ENCODE results near the gene OR13J1. TPM values are rescaled to one million over a fixed set of nuclear protein-coding genes. Genes with fewer than 3 reads are reported as not detected.

The OR13J1 gene
- total and polyA plus RNA-seq, 9 donors: not detected

- Histone ChIP-seq H3K27ac (no peak overlapping the region), H3K27me3 (no peaks in the 10 kb centered on the region), H3K36me3 (no peaks in the 10 kb centered on the region), H3K4me3 (no peak overlapping the region), H3K4me1 (ENCODE audit: insufficient read depth) (peaks cover 13% of the 10 kb centered on the region), H3K9me3 (no peaks in the 10 kb centered on the region)
- intact Hi-C loops (cut with DNase I): no loop called here
- TF ChIP-seq POLR2A (IDR thresholded peaks at IDR 0.05): no peak
- TF ChIP-seq, protein P1, sequence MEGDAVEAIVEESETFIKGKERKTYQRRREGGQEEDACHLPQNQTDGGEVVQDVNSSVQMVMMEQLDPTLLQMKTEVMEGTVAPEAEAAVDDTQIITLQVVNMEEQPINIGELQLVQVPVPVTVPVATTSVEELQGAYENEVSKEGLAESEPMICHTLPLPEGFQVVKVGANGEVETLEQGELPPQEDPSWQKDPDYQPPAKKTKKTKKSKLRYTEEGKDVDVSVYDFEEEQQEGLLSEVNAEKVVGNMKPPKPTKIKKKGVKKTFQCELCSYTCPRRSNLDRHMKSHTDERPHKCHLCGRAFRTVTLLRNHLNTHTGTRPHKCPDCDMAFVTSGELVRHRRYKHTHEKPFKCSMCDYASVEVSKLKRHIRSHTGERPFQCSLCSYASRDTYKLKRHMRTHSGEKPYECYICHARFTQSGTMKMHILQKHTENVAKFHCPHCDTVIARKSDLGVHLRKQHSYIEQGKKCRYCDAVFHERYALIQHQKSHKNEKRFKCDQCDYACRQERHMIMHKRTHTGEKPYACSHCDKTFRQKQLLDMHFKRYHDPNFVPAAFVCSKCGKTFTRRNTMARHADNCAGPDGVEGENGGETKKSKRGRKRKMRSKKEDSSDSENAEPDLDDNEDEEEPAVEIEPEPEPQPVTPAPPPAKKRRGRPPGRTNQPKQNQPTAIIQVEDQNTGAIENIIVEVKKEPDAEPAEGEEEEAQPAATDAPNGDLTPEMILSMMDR (IDR thresholded peaks at IDR 0.05): no peak
- no peak for TF ChIP-seq EP300 (IDR thresholded peaks at IDR 0.05)
- WGBS, 3 donors: 76 to 92% (median 84%) methylated on average over 3 of the region's 3 CpGs
- DNase-seq: no peak
These were observed 42.7 kb downstream of the OR13J1 start for GRCh38 chr9:35827486-35827885.

GRCh38 chr9:35826071-35826701 lies 44.0 kb downstream of the OR13J1 start:
- WGBS, 3 donors: 20 to 25% (median 22%) methylated on average over 4 of the region's 4 CpGs
- H3K9me3 ChIP-seq: no peaks in the 10 kb centered on the region
- H3K27ac ChIP-seq: no peak overlapping the region
- intact Hi-C loops (cut with DNase I): no loop called here
- DNase-seq: no peak
- no peak overlapping the region for H3K4me3 ChIP-seq
- peaks cover 11% of the 10 kb centered on the region for H3K4me1 ChIP-seq (ENCODE audit: insufficient read depth)
- TF ChIP-seq POLR2A (IDR thresholded peaks at IDR 0.05) (no peak), EP300 (IDR thresholded peaks at IDR 0.05) (no peak)
- TF ChIP-seq, protein P1 (IDR thresholded peaks at IDR 0.05): peak; percentile 23 to 46 (median 43)
- no peaks in the 10 kb centered on the region for H3K36me3 ChIP-seq
- no peaks in the 10 kb centered on the region for H3K27me3 ChIP-seq

DNA sequence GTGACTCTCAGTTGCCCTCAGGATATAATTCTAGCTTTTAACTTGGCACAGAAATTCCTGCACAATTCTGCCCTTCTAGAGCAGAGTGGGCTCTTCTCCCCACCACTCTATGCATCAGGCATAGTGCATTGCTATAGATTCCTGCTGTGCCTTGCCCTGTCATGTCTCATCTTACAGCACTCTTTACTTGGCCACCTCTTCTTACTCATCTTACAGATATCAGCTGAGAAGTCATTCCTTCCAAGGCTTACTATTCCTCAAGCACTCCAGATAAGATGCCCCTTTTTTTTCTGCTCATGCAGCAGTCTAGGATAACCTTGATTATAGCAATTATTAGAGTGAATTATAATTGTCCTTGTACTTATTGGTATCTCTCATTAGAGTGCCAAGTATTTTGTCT lies 47.3 kb downstream of the OR13J1 start:
- TF ChIP-seq, protein P1 (IDR thresholded peaks at IDR 0.05): no peak
- TF ChIP-seq EP300 (IDR thresholded peaks at IDR 0.05): no peak
- TF ChIP-seq POLR2A (IDR thresholded peaks at IDR 0.05): no peak
- intact Hi-C loops (cut with DNase I): no loop called here

DNA sequence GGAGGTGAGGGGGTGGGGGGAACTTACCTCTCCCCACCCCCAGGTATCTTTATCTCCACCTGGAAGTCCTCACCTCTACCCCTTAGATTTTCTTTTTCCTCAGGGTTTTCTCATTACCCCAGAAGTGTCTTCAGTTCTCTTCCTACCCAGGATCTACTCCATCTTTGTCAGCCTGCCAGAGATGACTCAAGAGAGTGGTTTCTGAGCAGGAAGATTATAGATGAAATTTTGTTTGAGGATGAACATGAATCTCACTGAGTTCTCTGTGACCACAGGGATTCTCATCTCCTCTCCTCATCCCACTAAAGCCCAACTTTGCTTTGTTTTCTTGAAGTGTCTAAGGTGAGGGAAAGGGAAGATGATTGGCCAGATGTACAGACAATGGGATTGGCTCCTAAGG lies 50.1 kb downstream of the OR13J1 start:
- Histone ChIP-seq H3K27ac (no peak overlapping the region), H3K9me3 (no peaks in the 10 kb centered on the region), H3K36me3 (no peaks in the 10 kb centered on the region), H3K4me3 (no peak overlapping the region), H3K27me3 (no peaks in the 10 kb centered on the region), H3K4me1 (ENCODE audit: insufficient read depth) (no peaks in the 10 kb centered on the region)
- DNase-seq: no peak
- TF ChIP-seq EP300 (IDR thresholded peaks at IDR 0.05): no peak
- TF ChIP-seq POLR2A (IDR thresholded peaks at IDR 0.05): no peak
- TF ChIP-seq, protein P1 (IDR thresholded peaks at IDR 0.05): no peak
- intact Hi-C loops (cut with DNase I): no loop called here

More for the DNA sequence above, 47.3 kb downstream of the OR13J1 start:
- Histone ChIP-seq H3K9me3 (no peaks in the 10 kb centered on the region), H3K4me1 (ENCODE audit: insufficient read depth) (no peaks in the 10 kb centered on the region), H3K4me3 (no peak overlapping the region), H3K27ac (no peak overlapping the region), H3K36me3 (no peaks in the 10 kb centered on the region), H3K27me3 (no peaks in the 10 kb centered on the region)
- DNase-seq: no peak

Other genes with a start within 250 kb of the OR13J1 start
- gene SIT1, start 219.5 kb downstream of the OR13J1 start, total RNA-seq: under 1 TPM in 4 of 7 donors, not detected in 3; 0.20 to 0.72 (median 0.56) TPM
- under 1 TPM; 0.29 to 0.82 TPM for gene SIT1, start 219.5 kb downstream of the OR13J1 start, polyA plus RNA-seq
- over 10,000 TPM in 5 of 7 donors, 1,000 to 10,000 TPM in 2; 3,031 to 27,726 (median 15,130) TPM for gene RMRP, start 212.4 kb downstream of the OR13J1 start, total RNA-seq
- gene RMRP, start 212.4 kb downstream of the OR13J1 start, polyA plus RNA-seq: 100 to 1,000 TPM in 1 of 2 donors, not detected in 1; 126 TPM
- gene CCDC107, start 212.1 kb downstream of the OR13J1 start, total RNA-seq: 10 to 100 TPM; 14.6 to 29.8 (median 19.1) TPM
- 10 to 100 TPM; 15.0 to 17.8 TPM for gene CCDC107, start 212.1 kb downstream of the OR13J1 start, polyA plus RNA-seq
- gene ARHGEF39, start 205.2 kb downstream of the OR13J1 start, total RNA-seq: 1 to 10 TPM in 2 of 7 donors, under 1 TPM in 5; 0.17 to 1.4 (median 0.58) TPM
- gene ARHGEF39, start 205.2 kb downstream of the OR13J1 start, polyA plus RNA-seq: under 1 TPM; 0.17 to 0.52 TPM
- gene CA9, start 196.5 kb downstream of the OR13J1 start, total RNA-seq: 10 to 100 TPM in 1 of 7 donors, 1 to 10 TPM in 4, under 1 TPM in 1, not detected in 1; 0.37 to 19.5 (median 1.4) TPM
- under 1 TPM; 0.38 to 0.42 TPM for gene CA9, start 196.5 kb downstream of the OR13J1 start, polyA plus RNA-seq
- 100 to 1,000 TPM; 179 to 853 (median 309) TPM for gene TPM2, start 180.5 kb downstream of the OR13J1 start, total RNA-seq
- gene TPM2, start 180.5 kb downstream of the OR13J1 start, polyA plus RNA-seq: 100 to 1,000 TPM; 526 to 716 TPM
- 100 to 1,000 TPM; 106 to 344 (median 271) TPM for gene TLN1, start 138.2 kb downstream of the OR13J1 start, total RNA-seq
- 100 to 1,000 TPM; 124 to 292 TPM for gene TLN1, start 138.2 kb downstream of the OR13J1 start, polyA plus RNA-seq
- gene CREB3, start 137.7 kb downstream of the OR13J1 start, total RNA-seq: 10 to 100 TPM; 31.2 to 41.5 (median 36.6) TPM
- gene CREB3, start 137.7 kb downstream of the OR13J1 start, polyA plus RNA-seq: 10 to 100 TPM; 32.3 to 39.8 TPM
- 10 to 100 TPM; 35.1 to 73.2 (median 44.5) TPM for gene GBA2, start 121.2 kb downstream of the OR13J1 start, total RNA-seq
- gene GBA2, start 121.2 kb downstream of the OR13J1 start, polyA plus RNA-seq: 10 to 100 TPM; 27.8 to 54.7 TPM
- 10 to 100 TPM in 6 of 7 donors, 1 to 10 TPM in 1; 9.4 to 32.3 (median 26.6) TPM for gene RGP1, start 121.1 kb downstream of the OR13J1 start, total RNA-seq
- 10 to 100 TPM; 13.4 to 17.0 TPM for gene RGP1, start 121.1 kb downstream of the OR13J1 start, polyA plus RNA-seq
- 1 to 10 TPM in 1 of 7 donors, under 1 TPM in 1, not detected in 5; 0.40 to 4.4 TPM for gene MSMP, start 116.1 kb downstream of the OR13J1 start, total RNA-seq
- under 1 TPM in 1 of 2 donors, not detected in 1; 0.41 TPM for gene MSMP, start 116.1 kb downstream of the OR13J1 start, polyA plus RNA-seq
- 10 to 100 TPM in 5 of 7 donors, 1 to 10 TPM in 2; 5.5 to 30.1 (median 18.0) TPM for gene NPR2, start 78.8 kb downstream of the OR13J1 start, total RNA-seq
- 10 to 100 TPM; 15.4 to 54.4 TPM for gene NPR2, start 78.8 kb downstream of the OR13J1 start, polyA plus RNA-seq
- 10 to 100 TPM in 1 of 7 donors, 1 to 10 TPM in 6; 2.1 to 28.1 (median 5.0) TPM for gene SPAG8, start 58.1 kb downstream of the OR13J1 start, total RNA-seq
- 1 to 10 TPM; 2.1 to 3.0 TPM for gene SPAG8, start 58.1 kb downstream of the OR13J1 start, polyA plus RNA-seq
- gene HINT2, start 55.4 kb downstream of the OR13J1 start, total RNA-seq: 10 to 100 TPM; 14.9 to 38.0 (median 24.9) TPM
- gene HINT2, start 55.4 kb downstream of the OR13J1 start, polyA plus RNA-seq: 10 to 100 TPM; 26.1 to 36.0 TPM
- gene FAM221B, start 41.7 kb downstream of the OR13J1 start, total RNA-seq: not detected
- gene FAM221B, start 41.7 kb downstream of the OR13J1 start, polyA plus RNA-seq: not detected
- gene TMEM8B, start 41.2 kb downstream of the OR13J1 start, total RNA-seq: 10 to 100 TPM; 11.2 to 42.8 (median 37.0) TPM
- 10 to 100 TPM; 17.2 to 20.6 TPM for gene TMEM8B, start 41.2 kb downstream of the OR13J1 start, polyA plus RNA-seq
- gene HRCT1, start 35.8 kb upstream of the OR13J1 start, total RNA-seq: 1 to 10 TPM in 5 of 7 donors, under 1 TPM in 1, not detected in 1; 0.48 to 8.1 (median 3.4) TPM
- gene HRCT1, start 35.8 kb upstream of the OR13J1 start, polyA plus RNA-seq: 1 to 10 TPM in 1 of 2 donors, under 1 TPM in 1; 0.90 to 1.1 TPM
- 1 to 10 TPM in 5 of 7 donors, under 1 TPM in 2; 0.33 to 5.4 (median 2.0) TPM for gene SPAAR, start 39.1 kb upstream of the OR13J1 start, total RNA-seq
- 1 to 10 TPM; 1.4 to 2.3 TPM for gene SPAAR, start 39.1 kb upstream of the OR13J1 start, polyA plus RNA-seq
- gene OR2S2, start 87.8 kb upstream of the OR13J1 start, total RNA-seq: not detected
- gene OR2S2, start 87.8 kb upstream of the OR13J1 start, polyA plus RNA-seq: not detected
- gene RECK, start 166.5 kb upstream of the OR13J1 start, total RNA-seq: 10 to 100 TPM; 10.7 to 24.2 (median 16.8) TPM
- gene RECK, start 166.5 kb upstream of the OR13J1 start, polyA plus RNA-seq: 10 to 100 TPM; 11.4 to 19.8 TPM

All from ovary (tissue), 9 donors.